Sigmoid colon (tissue), 7 donors: Measurements from ENCODE around the gene C19orf25. TPM values are rescaled to one million over a fixed set of nuclear protein-coding genes. Genes with fewer than 3 reads are reported as not detected.

Experiments
- DNase-seq: peaks from one replicate; pipeline ENCODE4 v3.0.0-alpha.2; 2019
- H3K27ac ChIP-seq, 4 donors: fragments of 200-600 bp; sonication (generic); one replicate each; pipeline ENCODE4 v1.5.1; 2016 to 2019; ENCODE audit warnings: mild to moderate bottlenecking in 1 of 4
- H3K27me3 ChIP-seq, 3 donors: fragments of 200-600 bp; sonication (generic); one replicate each; pipeline ENCODE4 v1.5.1; 2019; ENCODE audit warnings: mild to moderate bottlenecking in 1 of 3
- H3K36me3 ChIP-seq, 4 donors: fragments of 200-600 bp; sonication (generic); one replicate each; pipeline ENCODE4 v1.5.1; 2016 to 2019
- H3K4me1 ChIP-seq, 4 donors: fragments of 200-600 bp; sonication (generic); one replicate each; pipeline ENCODE4 v1.5.1; 2017 to 2019
- H3K4me3 ChIP-seq, 4 donors: fragments of 200-600 bp; sonication (generic); one replicate each; pipeline ENCODE4 v1.5.1; 2017 to 2019; ENCODE audit warnings: mild to moderate bottlenecking in 2 of 4, moderate library complexity in 1 of 4
- H3K9me3 ChIP-seq, 4 donors: fragments of 200-600 bp in 3 of 4; sonication (generic) in 3 of 4; one replicate each; pipeline versions ENCODE4 v1.5.1 to v1.6.1; 2013 to 2019
- EP300 ChIP-seq, 4 donors: sonication (generic); formaldehyde crosslinking; IDR thresholded peaks; one replicate each; pipeline ENCODE4 v1.6.1; 2017; ENCODE audit warnings: antibody characterized with exemption in 4 of 4
- POLR2A ChIP-seq, 2 donors: fragments of 450-650 bp; IDR thresholded peaks; one replicate each; pipeline ENCODE4 v1.6.1; 2016; ENCODE audit warnings: antibody characterized with exemption in 2 of 2, mild to moderate bottlenecking in 2 of 2, moderate library complexity in 2 of 2
- POLR2AphosphoS5 ChIP-seq, 4 donors: sonication (generic); formaldehyde crosslinking; IDR thresholded peaks; one replicate each; pipeline ENCODE4 v1.6.1; 2017; ENCODE audit warnings: antibody characterized with exemption in 4 of 4
- WGBS, 2 donors: extraction: QIAGEN DNeasy Blood & Tissue Kit; methylation state at CpG; one replicate each; pipeline ENCODE4 v1.1.7; 2013; 5-methylcytosine and 5-hydroxymethylcytosine counted together
- intact Hi-C: fragments of 100-400 bp; cut with DNase I; formaldehyde crosslinking; loops from one replicate; pipeline ENCODE4 v1.15.1; 2023
- polyA plus RNA-seq, 3 donors: library from polyadenylated mRNA; stranded (reverse); fragments of 200-250 nt; gene quantifications; one replicate each; pipeline ENCODE4 v1.2.3, GENCODE V29; 2013
- total RNA-seq, 4 donors: library from RNA; depleted of rRNA; stranded (reverse); fragments of >200 nt; gene quantifications; one replicate each; pipeline ENCODE4 v1.1.0, GENCODE V29; 2016
- TF ChIP-seq, protein P1 (sequence below), 4 experiments: fragments of 450-650 bp in 3 of 4; fragments of 200-600 bp in 1 of 4; IDR thresholded peaks; one replicate each; pipeline ENCODE4 v1.5.1; 2016 to 2019; ENCODE audit warnings: antibody characterized with exemption in 4 of 4, mild to moderate bottlenecking in 3 of 4, moderate library complexity in 2 of 4
- donor health status: healthy with polysubstance abuse.
- donor health status: Bipolar disorder and iron deficiency.
- donor health status: healthy.

C19orf25 gene
- total and polyA plus RNA-seq, 7 donors = 19.6 to 51.5 (median 26.0) TPM

DNA sequence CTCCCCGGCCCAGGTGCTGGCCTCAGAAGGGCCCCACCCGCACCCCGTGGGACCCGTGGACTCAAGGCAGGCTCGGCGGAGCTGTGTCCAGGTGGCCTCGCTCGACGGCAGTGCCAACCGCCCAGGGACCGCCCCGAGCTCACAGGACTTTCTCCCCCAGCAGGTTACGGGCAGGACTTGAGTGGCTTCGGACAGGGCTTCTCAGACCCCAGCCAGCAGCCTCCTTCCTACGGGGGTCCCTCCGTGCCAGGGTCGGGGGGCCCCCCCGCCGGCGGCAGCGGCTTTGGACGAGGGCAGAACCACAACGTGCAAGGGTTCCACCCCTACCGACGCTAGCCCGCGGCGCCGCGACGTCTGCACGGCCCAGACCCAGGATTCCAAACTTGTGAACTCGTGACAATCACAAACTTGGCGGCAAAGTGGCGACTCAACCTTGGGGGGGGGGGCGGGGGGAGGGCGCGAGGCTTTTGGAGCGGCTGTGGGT, 44.4 kb downstream of the C19orf25 start:
- Histone ChIP-seq H3K27me3 (no peaks in the 10 kb centered on the region), H3K27ac (no peak overlapping the region), H3K9me3 (no peaks in the 10 kb centered on the region), H3K4me3 (no peak overlapping the region), H3K4me1 (peaks cover 0 to 14% (median 13%) of the 10 kb centered on the region in 4 donors), H3K36me3 (peaks cover 29 to 66% (median 43%) of the 10 kb centered on the region in 4 donors)
- TF ChIP-seq, protein P1, sequence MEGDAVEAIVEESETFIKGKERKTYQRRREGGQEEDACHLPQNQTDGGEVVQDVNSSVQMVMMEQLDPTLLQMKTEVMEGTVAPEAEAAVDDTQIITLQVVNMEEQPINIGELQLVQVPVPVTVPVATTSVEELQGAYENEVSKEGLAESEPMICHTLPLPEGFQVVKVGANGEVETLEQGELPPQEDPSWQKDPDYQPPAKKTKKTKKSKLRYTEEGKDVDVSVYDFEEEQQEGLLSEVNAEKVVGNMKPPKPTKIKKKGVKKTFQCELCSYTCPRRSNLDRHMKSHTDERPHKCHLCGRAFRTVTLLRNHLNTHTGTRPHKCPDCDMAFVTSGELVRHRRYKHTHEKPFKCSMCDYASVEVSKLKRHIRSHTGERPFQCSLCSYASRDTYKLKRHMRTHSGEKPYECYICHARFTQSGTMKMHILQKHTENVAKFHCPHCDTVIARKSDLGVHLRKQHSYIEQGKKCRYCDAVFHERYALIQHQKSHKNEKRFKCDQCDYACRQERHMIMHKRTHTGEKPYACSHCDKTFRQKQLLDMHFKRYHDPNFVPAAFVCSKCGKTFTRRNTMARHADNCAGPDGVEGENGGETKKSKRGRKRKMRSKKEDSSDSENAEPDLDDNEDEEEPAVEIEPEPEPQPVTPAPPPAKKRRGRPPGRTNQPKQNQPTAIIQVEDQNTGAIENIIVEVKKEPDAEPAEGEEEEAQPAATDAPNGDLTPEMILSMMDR (IDR thresholded peaks at IDR 0.05) = no peak
- TF ChIP-seq POLR2AphosphoS5 (IDR thresholded peaks at IDR 0.05) (no peak), POLR2A (IDR thresholded peaks at IDR 0.05) (no peak), EP300 (IDR thresholded peaks at IDR 0.05) (no peak)
- intact Hi-C loops = loop anchor here (5.0 kb wide), 1 partner anchor 397 kb away; no protein-coding TSS in a partner anchor
- no peak for DNase-seq
- WGBS, 2 donors = 92% methylated on average over 39 of the region's 39 CpGs

DNA sequence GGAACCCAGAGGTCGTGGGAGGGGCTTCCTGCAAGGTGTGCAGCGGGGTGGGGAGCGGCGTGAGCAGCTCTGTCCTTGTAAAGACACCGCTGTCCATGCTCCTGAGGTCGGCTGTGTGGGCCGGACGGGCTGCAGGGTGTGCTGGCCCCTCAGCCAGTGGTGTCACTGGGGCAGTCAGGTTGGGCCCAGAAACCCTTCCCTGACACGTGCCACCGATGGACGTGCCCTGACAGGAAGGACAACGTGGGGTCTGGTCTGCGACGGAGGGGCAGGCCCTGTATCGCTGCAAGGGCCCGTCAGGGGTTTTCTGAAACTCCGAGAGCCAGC, 45.0 kb downstream of the C19orf25 start:
- TF ChIP-seq EP300 (IDR thresholded peaks at IDR 0.05) (no peak), POLR2A (IDR thresholded peaks at IDR 0.05) (no peak), POLR2AphosphoS5 (IDR thresholded peaks at IDR 0.05) (no peak)
- TF ChIP-seq, protein P1 (IDR thresholded peaks at IDR 0.05) = no peak
- 94 to 95% methylated on average over 17 of the region's 17 CpGs for WGBS, 2 donors
- no peak for DNase-seq
- intact Hi-C loops = no loop called here
- H3K4me1 ChIP-seq = peaks cover 0 to 8% (median 7%) of the 10 kb centered on the region in 4 donors
- no peaks in the 10 kb centered on the region for H3K9me3 ChIP-seq
- H3K27ac ChIP-seq = no peak overlapping the region
- peaks cover 31 to 70% (median 46%) of the 10 kb centered on the region in 4 donors for H3K36me3 ChIP-seq
- H3K27me3 ChIP-seq = no peaks in the 10 kb centered on the region
- no peak overlapping the region for H3K4me3 ChIP-seq

DNA sequence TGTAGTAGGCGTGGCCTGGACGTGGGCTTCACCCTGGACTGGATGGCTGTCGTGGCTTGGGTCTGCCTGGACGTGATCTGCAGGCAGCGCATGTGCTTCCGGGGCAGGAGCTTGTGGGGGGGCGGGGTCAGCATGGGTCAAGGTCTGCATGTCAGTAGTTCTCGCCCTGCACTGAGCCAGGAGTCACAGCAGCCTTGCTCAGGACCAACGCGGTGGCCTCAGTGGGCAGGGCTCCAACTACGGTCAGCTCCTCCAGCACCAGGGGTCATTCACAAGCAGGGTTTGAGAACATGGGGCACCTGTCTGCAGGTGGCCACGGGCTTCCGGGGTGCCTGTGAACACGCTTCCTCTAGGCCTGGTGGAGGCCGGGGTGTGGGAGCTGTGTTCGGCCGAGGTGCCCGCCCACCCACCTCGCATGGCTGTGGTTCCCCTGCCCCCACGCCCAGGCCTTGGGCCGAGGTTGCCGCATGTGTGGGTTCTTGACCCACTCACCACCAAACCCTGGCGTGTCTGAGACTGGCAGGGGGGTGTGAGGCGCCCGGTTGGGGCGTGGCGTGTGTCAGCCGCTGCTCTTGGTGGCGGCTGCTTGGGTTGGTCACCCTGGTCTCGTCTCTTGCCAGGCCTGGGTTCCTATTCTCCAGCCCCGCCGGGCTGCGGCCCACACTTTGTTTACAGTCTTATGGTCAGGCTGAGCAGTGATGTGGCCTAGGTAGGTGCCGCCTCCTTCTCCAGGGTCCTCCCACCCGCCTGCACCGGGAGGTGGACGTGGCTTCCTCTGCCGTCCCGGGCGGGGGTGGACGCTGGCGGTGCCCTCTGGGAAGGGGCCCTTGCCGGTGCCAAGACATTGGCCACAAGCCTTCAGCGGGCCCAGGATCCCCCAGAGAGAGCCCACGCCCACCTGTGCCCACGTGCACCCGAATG, 45.6 kb downstream of the C19orf25 start:
- no peaks in the 10 kb centered on the region for H3K9me3 ChIP-seq
- peaks cover 34 to 76% (median 51%) of the 10 kb centered on the region in 4 donors for H3K36me3 ChIP-seq
- H3K4me3 ChIP-seq = no peak overlapping the region
- TF ChIP-seq POLR2A (IDR thresholded peaks at IDR 0.05) (no peak), POLR2AphosphoS5 (IDR thresholded peaks at IDR 0.05) (no peak), EP300 (IDR thresholded peaks at IDR 0.05) (no peak)
- TF ChIP-seq, protein P1 (IDR thresholded peaks at IDR 0.05) = no peak
- DNase-seq = no peak
- no peak overlapping the region for H3K27ac ChIP-seq
- intact Hi-C loops = no loop called here
- 89 to 92% methylated on average over 47 of the region's 47 CpGs for WGBS, 2 donors
- no peaks in the 10 kb centered on the region for H3K27me3 ChIP-seq
- peaks cover 0 to 6% (median 5%) of the 10 kb centered on the region in 4 donors for H3K4me1 ChIP-seq

DNA sequence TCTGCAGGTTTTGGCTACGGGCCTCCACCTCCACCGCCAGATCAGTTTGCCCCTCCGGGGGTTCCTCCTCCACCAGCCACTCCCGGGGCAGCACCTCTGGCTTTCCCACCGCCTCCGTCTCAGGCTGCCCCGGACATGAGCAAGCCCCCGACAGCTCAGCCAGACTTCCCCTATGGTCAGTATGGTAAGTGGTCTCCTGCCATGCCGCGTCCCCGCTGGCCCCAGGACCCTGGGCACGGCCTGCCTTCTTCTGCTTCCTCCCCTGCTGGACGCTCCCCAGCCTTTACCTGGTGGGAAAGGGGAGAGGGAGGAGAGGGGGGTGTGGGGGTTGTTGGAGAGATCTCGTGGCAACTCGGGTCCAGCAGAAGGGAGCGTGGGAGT, 46.5 kb downstream of the C19orf25 start:
- 95 to 96% methylated on average over 16 of the region's 16 CpGs for WGBS, 2 donors
- Histone ChIP-seq H3K36me3 (peaks cover 34 to 83% (median 51%) of the 10 kb centered on the region in 4 donors), H3K27ac (no peak overlapping the region), H3K4me3 (no peak overlapping the region), H3K9me3 (no peaks in the 10 kb centered on the region), H3K27me3 (no peaks in the 10 kb centered on the region), H3K4me1 (peaks cover 0 to under 1% (median under 1%) of the 10 kb centered on the region in 4 donors)
- intact Hi-C loops = no loop called here
- DNase-seq = no peak
- TF ChIP-seq POLR2A (IDR thresholded peaks at IDR 0.05) (no peak), POLR2AphosphoS5 (IDR thresholded peaks at IDR 0.05) (no peak), EP300 (IDR thresholded peaks at IDR 0.05) (no peak)
- TF ChIP-seq, protein P1 (IDR thresholded peaks at IDR 0.05) = no peak
